Measurements from ENCODE around the gene SORBS2.

GRCh38 chr4:185578284-185578683 is 233.7 kb downstream of the SORBS2 start:
- TF ChIP-seq POLR2A (IDR thresholded peaks at IDR 0.05; ENCODE audit: low read length) (no peak), GATA1 (IDR thresholded peaks at IDR 0.05; ENCODE audit: low read depth, low read length) (no peak)

Data from erythroblast (primary cell).